H9 (cell line): ENCODE results near the gene GPR32. TPM values are rescaled to one million over a fixed set of nuclear protein-coding genes. Genes with fewer than 3 reads are reported as not detected.
"Not testable (repeated sequence)": the region's sequence is repeated elsewhere in the genome, so short reads cannot be mapped to it uniquely, and the experiment has no call there.

Experiments used
- DNase-seq: peaks from one replicate; pipeline ENCODE4 v3.0.0-alpha.2; 2017
- H2AFZ ChIP-seq: one replicate; pipeline ENCODE4 v1.6.1; 2013; ENCODE audit warnings: mild to moderate bottlenecking, low read length, control low read depth, moderate library complexity
- H2AK5ac ChIP-seq: 2 replicates; pipeline ENCODE4 v1.6.1; 2013; ENCODE audit warnings: low read length, control low read depth, mixed read lengths; ENCODE audit not compliant: insufficient read length
- H2BK120ac ChIP-seq: one replicate; pipeline ENCODE4 v1.6.1; 2013; ENCODE audit warnings: low read depth, mild to moderate bottlenecking, low read length, control low read depth, inconsistent platforms; ENCODE audit not compliant: poor library complexity, severe bottlenecking
- H2BK12ac ChIP-seq: 2 replicates; pipeline ENCODE4 v1.6.1; 2013; ENCODE audit warnings: low read length, control low read depth, mixed read lengths, low read depth; ENCODE audit not compliant: insufficient read length
- H2BK15ac ChIP-seq: 2 replicates; pipeline ENCODE4 v1.6.1; 2013; ENCODE audit warnings: low read depth, low read length, control low read depth
- H2BK20ac ChIP-seq: one replicate; pipeline ENCODE4 v1.6.1; 2013; ENCODE audit warnings: low read depth, mild to moderate bottlenecking, low read length, control low read depth, inconsistent platforms; ENCODE audit not compliant: poor library complexity, severe bottlenecking
- H2BK5ac ChIP-seq: 2 replicates; pipeline ENCODE4 v1.6.1; 2013; ENCODE audit warnings: low read length, control low read depth, mixed read lengths; ENCODE audit not compliant: insufficient read length
- H3K14ac ChIP-seq: 2 replicates; pipeline ENCODE4 v1.6.1; 2013; ENCODE audit warnings: low read length, control low read depth; ENCODE audit not compliant: insufficient read depth
- H3K18ac ChIP-seq: 2 replicates; pipeline ENCODE4 v1.6.1; 2013; ENCODE audit warnings: low read depth, mild to moderate bottlenecking, mixed read lengths, low read length, control low read depth; ENCODE audit not compliant: insufficient read length
- H3K23ac ChIP-seq: 2 replicates; pipeline ENCODE4 v1.6.1; 2013; ENCODE audit warnings: low read length, control low read depth, mixed read lengths, low read depth; ENCODE audit not compliant: insufficient read length
- H3K23me2 ChIP-seq: 2 replicates; pipeline ENCODE4 v1.6.1; 2013; ENCODE audit warnings: low read depth, mild to moderate bottlenecking, mixed read lengths, low read length, control low read depth; ENCODE audit not compliant: insufficient read length, poor library complexity, severe bottlenecking
- H3K27ac ChIP-seq: 2 replicates; pipeline ENCODE4 v1.5.1; 2013; ENCODE audit warnings: low read length, control low read depth, mixed read lengths, low read depth; ENCODE audit not compliant: insufficient read length
- H3K27me3 ChIP-seq: 2 replicates; pipeline ENCODE4 v1.6.1; 2013; ENCODE audit warnings: low read length, control low read depth, inconsistent platforms; ENCODE audit not compliant: insufficient read depth
- H3K4ac ChIP-seq: 2 replicates; pipeline ENCODE4 v1.6.1; 2013; ENCODE audit warnings: low read depth, mild to moderate bottlenecking, control low read depth, inconsistent platforms, low read length, moderate library complexity
- H3K4me1 ChIP-seq: 2 replicates; pipeline ENCODE4 v1.6.1; 2013; ENCODE audit warnings: low read length, control low read depth, inconsistent platforms; ENCODE audit not compliant: insufficient read depth
- H3K4me2 ChIP-seq: 2 replicates; pipeline ENCODE4 v1.6.1; 2013; ENCODE audit warnings: low read length, control low read depth, mixed read lengths; ENCODE audit not compliant: insufficient read length, insufficient read depth
- H3K56ac ChIP-seq: 2 replicates; pipeline ENCODE4 v1.6.1; 2013; ENCODE audit warnings: low read depth, mild to moderate bottlenecking, mixed read lengths, low read length, control low read depth; ENCODE audit not compliant: insufficient read length
- H3K79me1 ChIP-seq: 2 replicates; pipeline ENCODE4 v1.6.1; 2013; ENCODE audit warnings: low read depth, mild to moderate bottlenecking, moderate library complexity, low read length, control low read depth, inconsistent platforms; ENCODE audit not compliant: insufficient read depth, poor library complexity, severe bottlenecking
- H3K79me2 ChIP-seq: 2 replicates; pipeline ENCODE4 v1.6.1; 2013; ENCODE audit warnings: low read length, control low read depth, inconsistent platforms; ENCODE audit not compliant: insufficient read depth
- H3K9ac ChIP-seq: 2 replicates; pipeline ENCODE4 v1.6.1; 2013; ENCODE audit warnings: low read length, control low read depth, mixed read lengths; ENCODE audit not compliant: insufficient read length; ENCODE audit errors: extremely low read depth
- H3K9me3 ChIP-seq: one replicate; pipeline ENCODE4 v1.6.1; 2013; ENCODE audit warnings: low read depth, low read length, inconsistent platforms; ENCODE audit not compliant: control insufficient read depth
- H3T11ph ChIP-seq: one replicate; pipeline ENCODE4 v1.6.1; 2013; ENCODE audit warnings: mild to moderate bottlenecking, low read length, control low read depth, inconsistent platforms
- H4K20me1 ChIP-seq: one replicate; pipeline ENCODE4 v1.6.1; 2013; ENCODE audit not compliant: control insufficient read depth, insufficient read length, insufficient read depth
- H4K5ac ChIP-seq: 2 replicates; pipeline ENCODE4 v1.6.1; 2013; ENCODE audit warnings: low read depth, mild to moderate bottlenecking, mixed read lengths, low read length, control low read depth; ENCODE audit not compliant: insufficient read length
- H4K8ac ChIP-seq: replicated peaks from 2 replicates; pipeline ENCODE4 v1.6.1; 2013; ENCODE audit warnings: low read length, control low read depth, mixed read lengths, low read depth; ENCODE audit not compliant: insufficient read length
- H4K91ac ChIP-seq: 2 replicates; pipeline ENCODE4 v1.6.1; 2013; ENCODE audit warnings: low read depth, mild to moderate bottlenecking, moderate library complexity, mixed read lengths, low read length, control low read depth; ENCODE audit not compliant: insufficient read length
- H3K27ac Mint-ChIP-seq, 3 experiments: 2 replicates in 2 of 3; 3 replicates in 1 of 3; pipeline ENCODE4 v1.8.0; 2020 to 2021; ENCODE audit warnings: mixed read lengths in 3 of 3, mild to moderate bottlenecking in 1 of 3, moderate library complexity in 1 of 3
- H3K27me3 Mint-ChIP-seq: 2 replicates; pipeline ENCODE4 v1.8.0; 2021; ENCODE audit warnings: low read depth, mild to moderate bottlenecking, moderate library complexity, mixed read lengths
- H3K36me3 Mint-ChIP-seq, 3 experiments: 2 replicates in 2 of 3; 3 replicates in 1 of 3; pipeline ENCODE4 v1.8.0; 2020 to 2021; ENCODE audit warnings: low read depth in 3 of 3, mixed read lengths in 3 of 3; ENCODE audit not compliant: insufficient read depth in 1 of 3
- H3K4me1 Mint-ChIP-seq, 2 experiments: 2 replicates each; pipeline ENCODE4 v1.8.0; 2020; ENCODE audit warnings: mixed read lengths in 2 of 2
- H3K4me3 Mint-ChIP-seq, 2 experiments: 2 replicates in 1 of 2; 3 replicates in 1 of 2; pipeline ENCODE4 v1.8.0; 2020 to 2021; ENCODE audit warnings: mild to moderate bottlenecking in 2 of 2, mixed read lengths in 2 of 2, moderate library complexity in 1 of 2
- H3K9me3 Mint-ChIP-seq, 2 experiments: 2 replicates in 1 of 2; 3 replicates in 1 of 2; pipeline ENCODE4 v1.8.0; 2020; ENCODE audit warnings: mild to moderate bottlenecking in 2 of 2, mixed read lengths in 2 of 2, moderate library complexity in 1 of 2
- CTCF ChIP-seq: fragments of 200-600 bp; sonication (generic); conservative IDR thresholded peaks from 3 replicates; pipeline ENCODE4 v1.8.0; 2021; ENCODE audit warnings: antibody characterized with exemption, mild to moderate bottlenecking
- WGBS: extraction: QIAGEN DNeasy Blood & Tissue Kit; methylation state at CpG from one replicate; pipeline ENCODE4 v1.1.7; 2013; ENCODE audit warnings: missing lambda C conversion rate, low lambda C conversion rate, mixed read lengths; ENCODE audit not compliant: insufficient read length; ENCODE audit errors: extremely low coverage; 5-methylcytosine and 5-hydroxymethylcytosine counted together
- total RNA-seq: library from RNA; stranded (reverse); gene quantifications from 2 replicates; pipeline ENCODE4 v1.2.1, GENCODE V29; 2021

GPR32 gene
- total RNA-seq, 1 experiment from 2014 or later = not detected

GRCh38 chr19:50753879-50754278 is 16.4 kb upstream of the GPR32 start:
- H4K20me1 ChIP-seq = no peaks in the 10 kb centered on the region
- H3K79me2 ChIP-seq = no peaks in the 10 kb centered on the region
- no peak overlapping the region for H3T11ph ChIP-seq
- no peak overlapping the region for H4K91ac ChIP-seq
- no peak overlapping the region; a peak in 1 of 7 replicates for H3K27ac Mint-ChIP-seq
- no peak for TF ChIP-seq CTCF
- H2AK5ac ChIP-seq = no peak overlapping the region
- H2BK20ac ChIP-seq = no peak overlapping the region
- H3K4me2 ChIP-seq = no peak overlapping the region
- H3K27ac ChIP-seq = no peak overlapping the region
- peaks cover 3% of the 10 kb centered on the region for H3K23me2 ChIP-seq
- H2BK15ac ChIP-seq = no peak overlapping the region
- no peak overlapping the region for H4K8ac ChIP-seq
- H3K14ac ChIP-seq = no peak overlapping the region
- no CpG with 5 or more reads among the region's 4 CpGs for WGBS
- H4K5ac ChIP-seq = no peak overlapping the region
- no peak overlapping the region for H2AFZ ChIP-seq
- no peaks in the 10 kb centered on the region for H3K79me1 ChIP-seq
- H3K23ac ChIP-seq = no peak overlapping the region
- no peak overlapping the region for H2BK12ac ChIP-seq
- H3K4me1 ChIP-seq = no peaks in the 10 kb centered on the region
- no peak overlapping the region for H3K9ac ChIP-seq
- no peaks in the 10 kb centered on the region for H3K36me3 Mint-ChIP-seq
- H3K56ac ChIP-seq = no peak overlapping the region
- no peak overlapping the region for H3K4me3 Mint-ChIP-seq
- DNase-seq = no peak
- no peaks in the 10 kb centered on the region; a peak in 1 of 5 replicates for H3K9me3 Mint-ChIP-seq
- peaks cover 46% of the 10 kb centered on the region for H3K27me3 Mint-ChIP-seq
- H2BK120ac ChIP-seq = no peak overlapping the region
- H3K4ac ChIP-seq = no peak overlapping the region
- H2BK5ac ChIP-seq = no peak overlapping the region
- H3K18ac ChIP-seq = no peak overlapping the region
- no peaks in the 10 kb centered on the region for H3K9me3 ChIP-seq
- H3K4me1 Mint-ChIP-seq = no peaks in the 10 kb centered on the region
- H3K27me3 ChIP-seq = no peaks in the 10 kb centered on the region

GRCh38 chr19:50756244-50756643 is 14.0 kb upstream of the GPR32 start:
- H3K79me2 ChIP-seq, H3K27me3 ChIP-seq, H3K9me3 Mint-ChIP-seq, H3T11ph ChIP-seq, H3K4ac ChIP-seq, H3K36me3 Mint-ChIP-seq, H4K91ac ChIP-seq, H2AFZ ChIP-seq, H3K18ac ChIP-seq, H3K27ac Mint-ChIP-seq, H2BK12ac ChIP-seq, H2BK15ac ChIP-seq, H3K9ac ChIP-seq, H3K14ac ChIP-seq, H3K4me1 ChIP-seq, H3K4me1 Mint-ChIP-seq, H3K27ac ChIP-seq, H4K20me1 ChIP-seq, H3K4me2 ChIP-seq, H2AK5ac ChIP-seq, H3K56ac ChIP-seq, DNase-seq, H4K8ac ChIP-seq, H3K23ac ChIP-seq, H2BK20ac ChIP-seq, H4K5ac ChIP-seq, H3K4me3 Mint-ChIP-seq, H2BK120ac ChIP-seq, H3K23me2 ChIP-seq, H3K9me3 ChIP-seq, H2BK5ac ChIP-seq, H3K79me1 ChIP-seq: not testable (repeated sequence)
- H3K27me3 Mint-ChIP-seq = peaks cover 55% of the 10 kb centered on the region
- no CpG with 5 or more reads among the region's 8 CpGs for WGBS
